NCI-H2107 (cell line): ENCODE measurements around the gene INIP.

Experiments used
- DNase-seq: peaks from one replicate; lab custom pipeline; 2025; lab: John Stamatoyannopoulos, UW

Gene INIP

GRCh38 chr9:112670991-112671625, 46.8 kb downstream of the INIP start:
- no peak for DNase-seq

GRCh38 chr9:112669326-112669725, 48.6 kb downstream of the INIP start:
- DNase-seq, result no peak

GRCh38 chr9:112665347-112665746, 52.6 kb downstream of the INIP start:
- DNase-seq, result no peak

- no peak for DNase-seq
These were observed 53.4 kb downstream of the INIP start for GRCh38 chr9:112664531-112664930.

GRCh38 chr9:112663681-112664080, 54.2 kb downstream of the INIP start:
- DNase-seq, result no peak

- DNase-seq, result no peak
These were observed 58.0 kb downstream of the INIP start for GRCh38 chr9:112659906-112660305.

GRCh38 chr9:112655668-112656067, 62.2 kb downstream of the INIP start:
- DNase-seq, result no peak

GRCh38 chr9:112654282-112654681, 63.6 kb downstream of the INIP start:
- DNase-seq, result no peak

GRCh38 chr9:112648624-112649023, 69.3 kb downstream of the INIP start:
- no peak for DNase-seq

GRCh38 chr9:112647596-112647995, 70.3 kb downstream of the INIP start:
- DNase-seq, result no peak

- no peak for DNase-seq
These were observed 75.8 kb downstream of the INIP start for GRCh38 chr9:112642126-112642525.

- DNase-seq, result no peak
These were observed 77.6 kb downstream of the INIP start for GRCh38 chr9:112640311-112640710.
